Mesothelial cell of epicardium (in vitro differentiated cells): ENCODE results near the gene CAMK4. TPM values are rescaled to one million over a fixed set of nuclear protein-coding genes. Genes with fewer than 3 reads are reported as not detected.

ENCODE experiments used
- DNase-seq, 2 experiments: peaks; one replicate each; pipeline ENCODE4 v3.0.0; 2021; ENCODE audit warnings: low spot score in 2 of 2; ENCODE audit not compliant: unreplicated experiment in 2 of 2
- H3K27ac Mint-ChIP-seq: 2 replicates; pipeline ENCODE4 v1.8.0; 2021; ENCODE audit warnings: mixed read lengths
- H3K27me3 Mint-ChIP-seq: 2 replicates; pipeline ENCODE4 v1.8.0; 2021; ENCODE audit warnings: low read depth, mixed read lengths
- H3K36me3 Mint-ChIP-seq: 2 replicates; pipeline ENCODE4 v1.8.0; 2021; ENCODE audit warnings: mixed read lengths
- H3K4me1 Mint-ChIP-seq: 2 replicates; pipeline ENCODE4 v1.8.0; 2021; ENCODE audit warnings: mixed read lengths
- H3K4me3 Mint-ChIP-seq: 2 replicates; pipeline ENCODE4 v1.8.0; 2021; ENCODE audit warnings: mild to moderate bottlenecking, moderate library complexity, mixed read lengths
- H3K9me3 Mint-ChIP-seq: 2 replicates; pipeline ENCODE4 v1.8.0; 2021; ENCODE audit warnings: mixed read lengths
- total RNA-seq: library from RNA; stranded (reverse); gene quantifications from 3 replicates; pipeline ENCODE4 v1.2.1, GENCODE V29; 2021
- TF ChIP-seq, protein P1 (sequence below): fragments of 200-600 bp; sonication (generic); IDR thresholded peaks from one replicate; pipeline ENCODE4 v1.5.0; 2021; ENCODE audit warnings: antibody characterized with exemption; ENCODE audit not compliant: unreplicated experiment

The CAMK4 gene
- total RNA-seq, 1 donor from 2014 or later, result 13.3 TPM

DNA sequence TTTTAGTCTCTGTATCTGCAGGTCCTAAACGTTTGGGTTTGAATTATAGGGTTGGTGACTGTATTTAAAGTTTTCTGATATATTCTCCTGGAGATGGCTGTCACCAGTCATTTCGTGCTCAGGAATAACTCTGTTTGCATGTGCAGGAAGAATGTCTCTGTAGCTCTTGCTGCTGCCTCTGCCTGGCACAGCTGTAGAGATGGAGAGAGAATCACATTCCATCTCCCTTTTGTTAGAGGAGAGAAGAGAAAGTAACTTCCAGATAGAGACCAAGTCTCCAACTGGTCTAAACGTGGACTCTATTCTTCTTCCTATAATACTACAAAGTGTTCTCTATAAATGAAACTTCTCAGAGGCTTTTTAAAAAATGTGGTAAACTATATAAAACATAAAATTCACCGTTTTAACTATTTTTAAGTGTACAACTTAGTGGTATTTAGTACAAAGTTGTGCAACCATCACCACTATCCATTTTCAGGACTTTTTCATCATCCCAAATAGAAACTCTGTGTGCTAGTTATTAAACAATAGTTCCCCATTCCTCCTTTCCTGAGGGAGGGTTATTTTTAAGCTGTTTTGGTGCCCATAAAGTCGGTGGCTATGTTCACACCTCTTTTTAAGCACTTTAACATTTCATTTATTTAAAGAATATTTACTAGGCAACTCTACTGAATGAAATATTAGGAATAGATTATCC, 308.9 kb downstream of the CAMK4 start:
- TF ChIP-seq, protein P1, sequence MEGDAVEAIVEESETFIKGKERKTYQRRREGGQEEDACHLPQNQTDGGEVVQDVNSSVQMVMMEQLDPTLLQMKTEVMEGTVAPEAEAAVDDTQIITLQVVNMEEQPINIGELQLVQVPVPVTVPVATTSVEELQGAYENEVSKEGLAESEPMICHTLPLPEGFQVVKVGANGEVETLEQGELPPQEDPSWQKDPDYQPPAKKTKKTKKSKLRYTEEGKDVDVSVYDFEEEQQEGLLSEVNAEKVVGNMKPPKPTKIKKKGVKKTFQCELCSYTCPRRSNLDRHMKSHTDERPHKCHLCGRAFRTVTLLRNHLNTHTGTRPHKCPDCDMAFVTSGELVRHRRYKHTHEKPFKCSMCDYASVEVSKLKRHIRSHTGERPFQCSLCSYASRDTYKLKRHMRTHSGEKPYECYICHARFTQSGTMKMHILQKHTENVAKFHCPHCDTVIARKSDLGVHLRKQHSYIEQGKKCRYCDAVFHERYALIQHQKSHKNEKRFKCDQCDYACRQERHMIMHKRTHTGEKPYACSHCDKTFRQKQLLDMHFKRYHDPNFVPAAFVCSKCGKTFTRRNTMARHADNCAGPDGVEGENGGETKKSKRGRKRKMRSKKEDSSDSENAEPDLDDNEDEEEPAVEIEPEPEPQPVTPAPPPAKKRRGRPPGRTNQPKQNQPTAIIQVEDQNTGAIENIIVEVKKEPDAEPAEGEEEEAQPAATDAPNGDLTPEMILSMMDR, result no peak
- Mint-ChIP-seq H3K27me3 (no peaks in the 10 kb centered on the region), H3K36me3 (no peaks in the 10 kb centered on the region), H3K9me3 (peaks cover 13% of the 10 kb centered on the region), H3K4me1 (peaks cover 21% of the 10 kb centered on the region), H3K4me3 (no peak overlapping the region), H3K27ac (peak overlapping the region; percentile 76)
- no peak for DNase-seq

DNA sequence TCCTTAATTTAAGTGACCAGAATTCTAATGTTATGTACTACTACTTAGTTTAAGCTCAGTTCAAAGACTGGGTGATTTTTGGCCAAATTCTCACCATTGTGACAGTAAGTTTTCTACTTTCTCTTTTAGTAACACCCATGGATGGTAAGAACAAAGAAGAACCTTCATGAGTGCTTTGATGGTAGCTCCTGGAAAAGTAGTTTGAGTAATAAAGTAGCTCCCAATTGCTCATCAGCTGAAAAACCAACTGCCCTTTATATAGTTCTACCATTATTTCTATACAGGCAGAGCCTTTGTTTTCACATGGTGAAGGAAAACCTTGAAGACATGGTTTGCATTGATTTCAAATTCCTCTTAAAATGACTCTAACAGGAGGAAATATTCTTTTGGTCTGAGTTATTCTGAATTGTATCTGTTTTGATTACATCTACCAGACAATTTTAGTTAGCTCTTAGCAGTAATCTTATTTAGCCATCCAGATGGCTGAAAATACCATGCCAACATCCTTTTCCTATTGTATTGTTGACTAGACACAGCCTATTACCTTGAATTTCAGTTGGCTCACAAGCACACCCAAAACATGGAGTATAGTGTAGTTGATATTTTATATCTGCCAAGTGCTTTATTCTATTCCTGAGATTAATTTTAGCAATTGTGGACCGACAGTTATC, 311.8 kb downstream of the CAMK4 start:
- TF ChIP-seq, protein P1, result no peak
- Mint-ChIP-seq H3K36me3 (no peaks in the 10 kb centered on the region), H3K27ac (no peak overlapping the region), H3K27me3 (no peaks in the 10 kb centered on the region), H3K9me3 (peaks cover 13% of the 10 kb centered on the region), H3K4me1 (peaks cover 14% of the 10 kb centered on the region), H3K4me3 (no peak overlapping the region)
- no peak for DNase-seq

DNA sequence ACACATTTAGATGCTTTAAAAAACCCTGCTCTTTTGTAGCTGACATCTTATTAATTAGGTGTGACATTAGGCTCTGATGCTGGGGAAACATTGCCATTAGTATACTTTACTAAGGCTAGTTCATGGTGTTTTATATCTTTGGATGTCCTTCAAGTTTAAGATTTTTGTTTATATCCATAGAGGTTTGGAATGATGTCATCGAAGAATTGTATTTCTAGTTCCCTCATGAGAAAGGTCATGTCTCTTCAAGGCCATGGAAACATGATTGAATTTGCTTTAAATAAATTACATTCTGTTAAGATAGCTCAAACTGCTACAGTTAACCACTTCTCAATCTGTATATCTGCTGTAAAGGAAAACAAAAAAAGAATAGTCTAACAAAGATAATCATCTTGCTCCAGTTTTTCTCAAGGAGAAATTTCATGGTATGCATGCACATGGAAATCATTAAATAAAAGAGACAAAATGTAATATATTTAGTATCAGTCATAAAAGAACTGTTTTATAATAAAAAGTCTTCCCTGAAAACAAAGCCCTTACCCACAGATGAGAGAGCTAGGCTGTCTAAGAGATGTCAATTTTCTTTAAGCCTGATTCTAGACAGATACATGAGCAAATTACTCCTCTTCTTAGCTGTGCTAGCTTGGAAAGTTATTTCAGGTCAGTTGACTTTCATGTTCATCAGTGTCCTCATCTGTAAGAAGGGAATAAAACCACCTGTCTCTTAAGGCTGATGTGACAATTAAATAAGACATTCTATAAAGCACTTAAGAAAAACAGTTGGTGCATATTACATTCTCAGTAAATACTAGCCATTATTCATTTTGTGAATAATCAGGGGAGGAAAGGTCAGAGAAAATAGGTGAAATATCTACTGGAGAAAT, 313.2 kb downstream of the CAMK4 start:
- no peak for DNase-seq
- H3K27me3 Mint-ChIP-seq, result no peaks in the 10 kb centered on the region
- H3K9me3 Mint-ChIP-seq, result peaks cover 17% of the 10 kb centered on the region
- no peak overlapping the region for H3K4me3 Mint-ChIP-seq
- H3K27ac Mint-ChIP-seq, result peak overlapping the region; percentile 65
- TF ChIP-seq, protein P1, result no peak
- no peaks in the 10 kb centered on the region for H3K36me3 Mint-ChIP-seq
- peaks cover 14% of the 10 kb centered on the region for H3K4me1 Mint-ChIP-seq

Other genes with a start within 250 kb of the CAMK4 start
- gene TSLP, start 152.7 kb upstream of the CAMK4 start, total RNA-seq, result 0.32 to 0.47 TPM (median 0.42 TPM) in 3 replicates
- 37.6 to 40.1 TPM (median 39.7 TPM) in 3 replicates for gene WDR36, start 132.0 kb upstream of the CAMK4 start, total RNA-seq